Prostate gland (tissue), 2 donors: Measurements from ENCODE around the gene TSTD1.

Experiments
- POLR2A ChIP-seq: fragments of 450-650 bp; IDR thresholded peaks from one replicate; pipeline ENCODE4 v1.6.1; 2016; ENCODE audit warnings: antibody characterized with exemption, mild to moderate bottlenecking
- TF ChIP-seq, protein P1 (sequence below), 4 experiments: fragments of 200-600 bp in 2 of 4; fragments of 450-650 bp in 2 of 4; sonication (generic) in 2 of 4; IDR thresholded peaks; 1 replicate in 3 of 4; 2 replicates in 1 of 4; pipeline ENCODE4 v1.5.1; 2016 to 2019; ENCODE audit warnings: antibody characterized with exemption in 4 of 4, mild to moderate bottlenecking in 2 of 4, moderate library complexity in 2 of 4

DNA sequence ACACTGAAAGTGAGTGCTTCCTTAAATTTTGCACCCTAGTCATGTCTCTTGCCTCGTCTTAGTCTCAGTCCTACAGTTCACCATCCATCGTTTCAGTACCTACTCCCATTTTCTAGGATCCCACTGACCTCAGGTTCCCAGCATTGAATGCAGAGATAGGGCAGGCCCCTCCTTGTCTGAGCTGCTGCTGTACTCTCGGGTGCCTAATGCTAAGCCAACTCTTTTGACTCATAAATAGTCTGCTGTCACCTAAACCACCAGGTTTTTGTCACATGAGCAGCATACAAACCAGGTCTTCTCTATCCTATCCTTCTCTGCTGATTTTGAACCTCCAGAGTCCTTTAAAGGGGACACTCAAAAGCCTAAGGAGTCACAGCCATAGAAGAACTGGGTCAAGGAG is 27.9 kb upstream of the TSTD1 start:
- TF ChIP-seq POLR2A = no peak
- TF ChIP-seq, protein P1, sequence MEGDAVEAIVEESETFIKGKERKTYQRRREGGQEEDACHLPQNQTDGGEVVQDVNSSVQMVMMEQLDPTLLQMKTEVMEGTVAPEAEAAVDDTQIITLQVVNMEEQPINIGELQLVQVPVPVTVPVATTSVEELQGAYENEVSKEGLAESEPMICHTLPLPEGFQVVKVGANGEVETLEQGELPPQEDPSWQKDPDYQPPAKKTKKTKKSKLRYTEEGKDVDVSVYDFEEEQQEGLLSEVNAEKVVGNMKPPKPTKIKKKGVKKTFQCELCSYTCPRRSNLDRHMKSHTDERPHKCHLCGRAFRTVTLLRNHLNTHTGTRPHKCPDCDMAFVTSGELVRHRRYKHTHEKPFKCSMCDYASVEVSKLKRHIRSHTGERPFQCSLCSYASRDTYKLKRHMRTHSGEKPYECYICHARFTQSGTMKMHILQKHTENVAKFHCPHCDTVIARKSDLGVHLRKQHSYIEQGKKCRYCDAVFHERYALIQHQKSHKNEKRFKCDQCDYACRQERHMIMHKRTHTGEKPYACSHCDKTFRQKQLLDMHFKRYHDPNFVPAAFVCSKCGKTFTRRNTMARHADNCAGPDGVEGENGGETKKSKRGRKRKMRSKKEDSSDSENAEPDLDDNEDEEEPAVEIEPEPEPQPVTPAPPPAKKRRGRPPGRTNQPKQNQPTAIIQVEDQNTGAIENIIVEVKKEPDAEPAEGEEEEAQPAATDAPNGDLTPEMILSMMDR (IDR thresholded peaks at IDR 0.05) = no peak
